ENCODE data around the gene SLC3A2.
"Not testable (repeated sequence)": the region's sequence is repeated elsewhere in the genome, so short reads cannot be mapped to it uniquely, and the experiment has no call there.

SLC3A2 gene

GRCh38 chr11:62853279-62853965, 27.3 kb upstream of the SLC3A2 start:
- no peak for DNase-seq

DNA sequence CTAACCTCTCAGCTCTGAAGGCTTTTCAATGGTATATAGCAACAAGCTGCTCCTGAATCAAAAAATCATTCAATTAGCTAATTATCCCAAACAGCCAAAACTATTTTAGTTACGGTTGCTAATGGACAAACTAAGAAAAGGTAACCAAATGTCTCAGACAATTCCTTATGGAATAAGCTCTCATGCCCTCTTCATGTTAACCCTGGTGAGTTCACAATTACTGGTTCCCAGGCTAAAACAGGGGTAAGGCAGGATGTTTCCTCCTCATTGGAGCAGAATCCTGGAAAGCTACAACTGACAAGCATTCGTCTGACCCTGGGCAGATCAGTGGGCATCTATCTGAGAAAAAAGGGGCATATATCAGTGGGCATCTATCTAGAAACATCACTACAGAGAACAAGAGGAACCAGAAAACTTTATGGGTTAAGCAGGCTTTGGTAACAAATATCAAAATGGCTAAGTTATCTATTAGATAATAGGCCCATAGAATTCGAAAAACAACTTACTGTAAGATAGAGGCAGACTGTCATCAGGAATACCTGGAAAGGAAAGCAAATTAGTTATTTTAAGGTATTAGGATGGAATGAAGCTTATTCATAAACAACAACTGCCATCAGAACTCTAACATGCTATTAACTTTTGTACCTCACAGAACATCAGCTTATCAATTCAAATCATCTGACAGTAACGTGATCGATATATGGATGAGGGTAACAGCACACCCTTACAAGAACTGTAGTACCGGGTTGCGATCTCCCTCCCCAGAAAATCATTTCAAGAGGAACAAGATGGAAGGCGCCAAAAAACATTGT, 26.5 kb upstream of the SLC3A2 start:
- DNase-seq: no peak

DNA sequence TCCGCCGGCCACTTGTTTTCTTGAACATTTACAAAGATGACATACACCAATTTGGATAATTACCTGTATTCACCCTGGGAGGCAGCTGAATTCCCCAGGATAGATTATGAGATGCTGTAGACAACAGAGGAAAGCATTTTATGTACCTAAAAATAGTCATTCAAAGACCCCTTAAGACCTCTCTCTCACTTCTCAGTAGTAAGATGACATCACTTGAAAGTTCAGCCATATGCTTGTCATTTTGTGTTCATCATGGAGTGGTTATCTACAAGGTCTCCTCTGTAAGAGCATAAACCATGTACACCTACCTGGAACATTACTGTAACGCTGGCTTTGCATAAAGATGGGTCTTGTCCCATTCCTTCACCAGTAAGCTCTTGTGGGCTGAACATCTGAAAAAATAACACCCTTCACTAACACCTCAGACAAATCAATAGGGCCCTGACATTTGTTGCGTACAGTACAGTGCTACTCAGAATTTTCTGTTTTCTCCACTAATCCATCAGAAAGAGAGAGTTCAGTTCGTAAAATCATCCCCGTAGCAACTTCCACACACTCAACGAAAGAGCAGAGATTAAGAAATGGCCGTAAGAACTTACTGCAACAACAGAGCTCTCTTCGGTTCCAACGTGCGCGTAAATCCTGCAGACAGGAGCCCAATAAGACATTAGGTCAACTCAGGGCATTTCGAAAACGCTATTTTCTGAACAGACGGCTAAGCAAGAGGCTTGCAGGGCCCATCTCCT, 25.7 kb upstream of the SLC3A2 start:
- DNase-seq: no peak

DNA sequence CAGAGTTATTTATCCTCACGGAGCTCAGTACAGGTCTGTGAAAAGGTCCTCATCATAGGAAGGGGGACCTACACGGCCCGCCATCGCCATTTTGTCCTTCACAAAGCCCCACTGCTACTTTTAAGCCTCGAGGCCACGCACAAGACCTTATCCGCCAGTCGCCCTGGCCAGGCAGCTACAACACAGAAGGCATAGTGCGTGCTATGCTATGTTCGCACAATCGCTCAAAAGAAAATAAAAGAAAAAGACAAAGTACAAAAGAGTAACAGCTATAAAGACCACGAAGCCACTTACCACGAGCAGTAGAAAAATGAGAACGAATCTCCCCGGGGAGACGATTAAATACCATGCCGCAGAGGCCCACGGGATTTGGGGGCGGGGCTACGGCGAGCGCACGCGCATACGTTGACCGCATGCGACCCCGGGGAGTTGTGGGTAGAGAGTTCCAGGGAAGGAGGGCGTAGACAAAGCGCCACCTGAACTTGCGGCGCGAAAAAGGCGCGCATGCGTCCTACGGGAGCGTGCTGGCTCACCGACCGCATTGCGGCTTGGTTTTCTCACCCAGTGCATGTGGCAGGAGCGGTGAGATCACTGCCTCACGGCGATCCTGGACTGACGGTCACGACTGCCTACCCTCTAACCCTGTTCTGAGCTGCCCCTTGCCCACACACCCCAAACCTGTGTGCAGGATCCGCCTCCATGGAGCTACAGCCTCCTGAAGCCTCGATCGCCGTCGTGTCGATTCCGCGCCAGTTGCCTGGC, 24.9 kb upstream of the SLC3A2 start:
- peak; percentile 98 for DNase-seq

DNA sequence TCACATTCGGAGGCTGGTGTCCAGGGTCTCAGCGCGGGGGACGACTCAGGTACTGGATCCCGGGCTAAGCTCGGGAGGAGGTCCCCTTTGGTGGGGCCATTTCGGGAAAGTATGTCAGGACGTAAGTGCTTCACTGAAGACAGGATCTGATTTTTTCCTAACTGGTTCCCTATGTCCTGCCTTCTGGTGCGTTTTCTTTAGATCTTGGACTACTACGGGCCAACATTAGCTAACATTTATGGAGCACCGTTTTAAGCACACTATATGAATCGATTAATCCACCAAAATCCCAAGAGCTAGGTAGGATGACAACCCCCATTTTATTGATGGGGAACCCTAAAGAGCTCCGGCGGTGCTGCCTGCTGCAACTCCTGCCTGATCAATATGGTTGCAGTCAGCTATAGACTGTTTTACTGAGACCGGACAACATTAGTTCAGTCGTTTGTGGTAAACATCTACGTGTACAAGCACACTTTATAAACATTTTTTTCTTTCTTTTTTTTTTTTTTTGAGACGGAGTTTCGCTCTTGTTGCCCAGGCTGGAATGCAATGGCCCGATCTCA, 24.3 kb upstream of the SLC3A2 start:
- DNase-seq: peak; percentile 41

DNA sequence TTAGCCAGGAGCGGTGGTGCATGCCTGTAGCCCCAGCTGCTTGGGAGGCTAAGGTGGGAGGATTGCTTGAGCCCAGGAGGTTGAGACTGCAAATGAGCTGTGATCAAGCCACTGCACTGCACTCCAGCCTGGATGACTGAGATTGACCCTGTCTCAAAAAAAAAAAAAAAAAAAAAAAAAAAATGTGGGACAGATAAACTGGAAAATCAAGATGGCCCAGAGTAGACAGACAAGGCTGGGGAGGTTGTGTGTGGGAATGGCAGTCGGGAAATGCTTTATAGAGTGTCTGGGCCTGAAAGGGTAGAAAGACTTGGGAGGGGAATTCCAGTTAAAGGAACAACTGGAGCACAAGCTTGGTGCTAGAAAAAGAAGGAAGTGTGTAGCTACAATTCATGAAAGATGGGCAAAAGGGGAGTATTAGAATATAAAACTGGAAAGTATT, 23.1 kb upstream of the SLC3A2 start:
- DNase-seq: peak; percentile 15

- DNase-seq: no peak
These were observed 22.5 kb upstream of the SLC3A2 start for GRCh38 chr11:62858201-62858600.

DNA sequence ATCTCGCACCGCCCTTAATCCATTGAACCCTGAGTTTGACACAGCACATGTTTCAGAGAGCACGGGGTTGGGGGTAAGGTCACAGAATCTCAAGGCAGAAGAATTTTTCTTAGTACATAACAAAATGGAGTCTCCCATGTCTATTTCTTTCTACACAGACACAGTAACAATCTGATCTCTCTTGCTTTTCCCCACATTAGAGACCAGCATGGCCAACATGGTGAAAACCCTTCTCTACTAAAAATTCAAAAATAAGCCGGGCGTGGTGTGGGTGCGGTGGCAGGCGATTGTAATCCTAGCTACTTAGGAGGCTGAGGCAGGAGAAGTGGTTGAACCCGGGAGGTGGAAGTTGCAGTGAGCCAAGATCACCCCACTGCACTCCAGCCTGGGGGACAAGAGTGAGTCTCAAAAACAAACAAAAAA, 21.4 kb upstream of the SLC3A2 start:
- peak; percentile 5 for DNase-seq

GRCh38 chr11:62860835-62861563, 19.7 kb upstream of the SLC3A2 start:
- peak; percentile 86 for DNase-seq

DNA sequence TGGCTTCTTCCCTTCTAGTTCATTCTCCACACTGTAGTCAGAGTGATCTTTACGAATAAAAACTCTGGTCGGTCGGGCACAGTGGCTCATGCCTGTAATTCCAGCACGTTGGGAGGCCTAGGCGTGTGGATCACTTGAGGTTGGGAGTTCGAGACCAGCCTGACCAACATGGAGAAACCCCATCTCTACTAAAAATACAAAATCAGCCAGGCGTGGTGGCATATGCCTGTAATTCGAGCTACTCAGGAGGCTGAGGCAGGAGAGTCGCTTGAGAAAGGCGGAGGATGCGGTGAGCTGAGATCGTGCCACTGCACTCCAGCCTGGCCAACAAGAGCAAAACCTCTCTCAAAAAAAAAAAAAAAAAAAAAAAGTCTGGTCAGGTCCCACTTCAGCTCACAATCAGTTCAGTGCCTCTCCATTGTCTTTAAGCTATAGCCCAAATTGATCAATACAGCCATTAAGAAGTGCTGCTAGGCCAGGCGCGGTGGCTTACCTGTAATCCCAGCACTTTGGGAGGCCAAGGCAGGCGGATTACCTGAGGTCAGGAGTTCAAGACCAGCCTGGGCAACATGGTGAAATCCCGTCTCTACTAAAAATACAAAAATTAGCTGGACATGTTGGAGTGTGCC, 19.0 kb upstream of the SLC3A2 start:
- DNase-seq: not testable (repeated sequence)

DNA sequence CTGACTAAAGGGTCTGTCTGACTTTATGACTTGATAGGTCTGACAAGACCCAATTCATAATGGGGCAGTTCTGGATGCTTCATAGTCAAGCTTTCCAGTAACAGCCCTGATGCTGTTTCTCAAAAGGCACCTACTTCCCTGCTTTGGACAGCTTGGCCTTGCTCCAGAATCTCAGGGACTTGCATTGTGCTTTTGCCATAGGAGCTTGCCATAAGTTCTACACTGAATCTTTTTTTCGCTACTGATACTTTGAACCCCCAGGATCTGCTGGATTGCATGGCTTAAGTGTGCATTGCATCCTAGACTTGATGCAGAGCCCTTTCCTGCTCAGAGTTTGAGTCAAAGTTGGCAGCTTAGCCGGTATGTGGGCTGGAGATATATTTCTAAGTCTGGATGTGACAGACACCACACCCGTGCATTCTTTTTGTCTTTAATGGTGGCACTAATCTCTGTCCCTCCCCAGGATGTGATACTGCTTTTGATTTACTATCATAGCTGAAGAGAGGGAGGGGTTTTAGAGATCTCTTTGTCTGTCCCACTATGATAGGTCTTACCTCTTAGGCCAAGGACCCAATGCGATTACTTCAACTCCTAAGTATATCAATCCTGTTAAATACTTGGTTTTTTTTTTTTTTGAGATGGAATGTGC, 16.9 kb upstream of the SLC3A2 start:
- DNase-seq: no peak

DNA sequence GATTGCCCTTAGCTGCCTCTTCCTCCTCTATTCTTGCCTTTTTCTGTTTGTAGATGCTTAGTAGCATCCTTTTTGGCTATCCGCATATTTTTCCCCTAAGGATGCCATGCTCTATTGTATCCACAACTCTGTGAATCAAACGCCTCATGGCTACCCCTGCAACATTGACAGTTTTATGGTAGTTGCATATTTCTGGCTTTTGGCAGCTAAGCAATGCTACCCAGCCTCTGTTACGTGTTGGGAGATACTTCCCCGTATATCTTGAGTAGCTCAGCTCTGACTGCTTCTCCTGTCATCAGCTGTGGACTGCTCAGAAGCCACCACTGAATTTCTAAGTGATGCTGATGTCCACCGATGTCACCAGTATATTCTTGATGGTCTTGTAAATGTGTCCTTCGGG, 15.1 kb upstream of the SLC3A2 start:
- DNase-seq: peak; percentile 12

DNA sequence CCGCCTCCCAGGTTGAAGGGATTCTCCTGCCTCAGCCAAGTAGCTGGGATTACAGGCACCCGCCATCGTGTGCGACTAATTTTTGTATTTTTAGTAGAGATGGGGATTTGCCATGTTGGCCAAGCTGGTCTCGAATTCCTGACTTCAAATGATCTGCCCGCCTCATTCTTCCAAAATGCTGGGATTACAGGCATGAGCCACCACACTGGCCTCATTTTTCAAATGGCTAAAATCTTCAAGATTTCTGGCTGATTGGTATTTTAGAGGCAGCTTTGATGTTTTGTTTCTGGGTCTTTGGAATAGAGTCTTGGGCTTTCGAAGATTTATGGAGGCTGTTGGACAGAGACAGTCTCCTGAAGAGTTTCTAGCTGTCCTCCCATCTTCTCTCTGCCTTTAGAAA, 5.8 kb upstream of the SLC3A2 start:
- DNase-seq: no peak

DNA sequence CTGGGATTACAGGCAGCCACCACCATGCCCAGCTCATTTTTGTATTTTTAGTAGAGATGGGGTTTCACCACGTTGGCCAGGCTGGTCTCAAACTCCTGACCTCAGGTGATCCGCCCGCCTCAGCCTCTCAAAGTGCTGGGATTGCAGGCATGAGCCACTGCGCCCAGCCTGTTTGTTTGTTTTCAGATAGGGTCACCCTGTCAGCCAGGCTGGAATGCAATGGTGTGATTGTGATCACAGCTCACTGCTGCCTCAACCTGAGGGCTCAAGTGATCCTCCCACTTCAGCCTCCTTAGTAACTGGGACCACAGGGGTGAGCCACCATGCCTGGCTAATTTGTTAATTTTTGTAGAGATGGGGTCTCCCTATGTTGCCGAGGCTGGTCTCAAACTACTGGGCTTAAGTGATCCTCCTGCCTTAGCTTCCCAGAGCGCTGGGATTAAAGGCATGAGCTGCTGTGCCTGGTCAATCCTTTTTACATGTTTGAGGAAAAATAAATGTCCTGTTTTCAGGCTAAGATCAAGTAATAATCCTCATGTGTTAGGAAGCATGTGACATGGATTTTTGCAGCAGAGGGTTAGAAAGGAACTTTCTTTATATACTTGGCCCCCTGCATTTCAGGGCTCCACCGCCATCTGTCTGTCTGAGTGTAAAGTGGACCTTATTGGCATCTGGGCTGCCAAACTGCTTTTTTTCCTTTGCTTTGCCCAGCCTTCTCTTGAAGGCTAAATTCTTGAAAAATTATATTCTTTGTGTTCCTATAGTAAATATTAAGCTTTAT, 4.8 kb upstream of the SLC3A2 start:
- DNase-seq: no peak

- no peak for DNase-seq
These were observed 4.0 kb upstream of the SLC3A2 start for GRCh38 chr11:62876712-62877111.

DNA sequence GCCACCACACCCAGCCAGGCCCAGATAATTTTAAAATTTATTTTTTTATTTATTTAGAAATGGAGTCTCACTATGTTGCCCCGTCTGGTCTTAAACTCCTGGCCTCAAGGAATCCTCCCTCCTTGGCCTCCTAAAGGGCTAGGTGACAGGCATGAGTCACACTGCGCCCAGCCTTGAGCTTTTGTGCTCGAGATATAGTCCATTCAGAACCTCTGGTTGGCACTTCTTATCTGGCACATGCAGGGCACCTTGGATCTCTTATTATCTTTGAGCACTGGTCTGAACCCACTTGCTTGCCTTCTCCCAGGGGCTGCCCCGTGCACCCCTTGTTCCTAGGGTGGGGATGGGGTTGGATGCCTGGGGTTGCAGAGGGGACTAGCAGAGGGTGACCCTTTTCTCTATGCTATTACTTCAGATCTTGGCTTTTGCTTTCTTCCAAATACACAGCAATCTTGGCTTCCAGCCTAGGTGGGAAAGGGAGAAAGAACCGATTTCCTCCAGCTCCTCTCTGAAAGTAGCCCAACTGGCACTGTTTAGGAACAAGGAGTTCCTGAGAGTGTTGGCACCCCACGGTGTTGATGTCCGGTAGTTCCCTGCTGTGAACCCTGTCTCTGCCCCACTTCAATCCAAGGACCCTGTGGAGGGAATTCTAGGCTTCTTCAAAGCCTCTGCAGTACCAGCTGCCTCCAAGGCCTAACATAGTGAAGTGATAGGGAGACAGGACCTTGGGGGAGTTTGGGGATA, 1.3 kb upstream of the SLC3A2 start:
- no peak for DNase-seq

GRCh38 chr11:62880231-62880802, 379 bp upstream of the SLC3A2 start:
- DNase-seq: peak; percentile 55

GRCh38 chr11:62881579-62882430, 1.1 kb downstream of the SLC3A2 start:
- DNase-seq: peak; percentile 95
